Heart right ventricle (tissue), 16 donors: ENCODE measurements around the gene UIMC1. TPM values are rescaled to one million over a fixed set of nuclear protein-coding genes. Genes with fewer than 3 reads are reported as not detected.

Experiments used
- ATAC-seq, 8 donors: fragments of 200-7000 bp; cut with Tn5 transposase; one replicate each; pipeline ENCODE4 v1.9.1; 2020; ENCODE audit warnings: mild to moderate bottlenecking in 8 of 8, moderate library complexity in 8 of 8, moderate number of reproducible peaks in 1 of 8
- DNase-seq, 2 donors: peaks; one replicate each; pipeline ENCODE4 v3.0.0-alpha.2; 2020
- H3K27ac ChIP-seq, 10 donors: fragments of 200-600 bp; sonication (generic) in 2 of 10; one replicate each; pipeline versions ENCODE4 v1.5.0 to v1.8.0; 2020 to 2022; ENCODE audit warnings: mild to moderate bottlenecking in 3 of 10
- H3K27me3 ChIP-seq, 7 donors: fragments of 200-600 bp; one replicate each; pipeline ENCODE4 v1.8.0; 2021 to 2022; ENCODE audit warnings: mild to moderate bottlenecking in 2 of 7
- H3K36me3 ChIP-seq, 9 donors: fragments of 200-600 bp; sonication (generic) in 1 of 9; one replicate each; pipeline versions ENCODE4 v1.5.0 to v1.8.0; 2020 to 2022; ENCODE audit warnings: mild to moderate bottlenecking in 2 of 9
- H3K4me1 ChIP-seq, 9 donors: fragments of 200-600 bp; sonication (generic) in 1 of 9; one replicate each; pipeline versions ENCODE4 v1.5.0 to v1.8.0; 2020 to 2022; ENCODE audit warnings: mild to moderate bottlenecking in 4 of 9
- H3K4me3 ChIP-seq, 10 donors: fragments of 200-600 bp; sonication (generic) in 2 of 10; one replicate each; pipeline versions ENCODE4 v1.5.0 to v1.8.0; 2020 to 2022; ENCODE audit warnings: mild to moderate bottlenecking in 7 of 10, moderate library complexity in 2 of 10
- H3K9me3 ChIP-seq, 11 donors: fragments of 200-600 bp in 10 of 11; sonication (generic) in 2 of 11; one replicate each; pipeline versions ENCODE4 v1.5.0 to v1.8.0; 2013 to 2022; ENCODE audit warnings: mild to moderate bottlenecking in 2 of 11, control low read depth in 1 of 11, moderate library complexity in 1 of 11
- CTCF ChIP-seq, 9 donors: fragments of 200-600 bp; sonication (generic) in 2 of 9; IDR thresholded peaks; one replicate each; pipeline versions ENCODE4 v1.5.0 to v1.8.0; 2021 to 2022; ENCODE audit warnings: antibody characterized with exemption in 9 of 9, mild to moderate bottlenecking in 5 of 9, moderate library complexity in 1 of 9
- WGBS, 2 donors: extraction: QIAGEN DNeasy Blood & Tissue Kit; methylation state at CpG; one replicate each; pipeline ENCODE4 v1.1.7; 2013; ENCODE audit warnings: inconsistent platforms in 1 of 2; 5-methylcytosine and 5-hydroxymethylcytosine counted together
- intact Hi-C, 10 donors: fragments of 100-400 bp; cut with DNase I; formaldehyde crosslinking; loops; one replicate each; pipeline versions ENCODE4 v1.11.1 to v1.14.2; 2022
- polyA plus RNA-seq, 2 donors: library from polyadenylated mRNA; stranded (reverse); fragments of 200-250 nt; gene quantifications; one replicate each; pipeline ENCODE4 v1.2.3, GENCODE V29; 2013
- total RNA-seq, 10 donors: library from RNA; stranded (reverse); fragmentation: NEBNext Ultra II Directional in 3 of 10; extraction: Animal tissue kit (Norgen Biotek cat#: 25700) in 3 of 10; gene quantifications; one replicate each; pipeline versions ENCODE4 v1.2.1 to v1.2.4, GENCODE V29; 2021 to 2023
- donor health status: Arrhythmogenic right ventricular cardiomyopathy.
- donor health status: ischemic (EF 13 %, LVEDD 7.1; RV severe dilation, severe dysfunction).
- donor health status: healthy with polysubstance abuse.
- donor health status: DM: no; HTN: yes; CAD: no.
- donor health status: DM: no; HTN: no; CAD: no.
- donor health status: ischemic (EF 25% LVEDD 6.9; RV normal size, moderate dysfunction).
- donor health status: ischemic (EF 25% LVEDD 5.7; RV mildly dilated, moderate dysfunction).
- donor health status: healthy.
- donor health status: DM: yes; HTN: yes; CAD: no.
- donor health status: Ischemic cardiomyopathy.
- donor health status: ischemic (EF 35%, LVEDD 5.7; RV mildly dilated, moderate dysfunction).
- donor health status: nonischemic (EF 11% LVEDD 7.7; RV severe dilation, severe dysfunction).
- donor health status: DM: yes; HTN: yes; CAD: no.
- donor health status: PGD.
- donor health status: ischemic (EF 29% LVEDD 5.4; RV normal size, mild dysfunction).
- donor health status: nonischemic (EF 23%, LVEDD 6.1; RV moderate dilation, normal function).

Gene UIMC1
- total and polyA plus RNA-seq, 12 donors: 24.0 to 45.5 (median 35.3) TPM

DNA sequence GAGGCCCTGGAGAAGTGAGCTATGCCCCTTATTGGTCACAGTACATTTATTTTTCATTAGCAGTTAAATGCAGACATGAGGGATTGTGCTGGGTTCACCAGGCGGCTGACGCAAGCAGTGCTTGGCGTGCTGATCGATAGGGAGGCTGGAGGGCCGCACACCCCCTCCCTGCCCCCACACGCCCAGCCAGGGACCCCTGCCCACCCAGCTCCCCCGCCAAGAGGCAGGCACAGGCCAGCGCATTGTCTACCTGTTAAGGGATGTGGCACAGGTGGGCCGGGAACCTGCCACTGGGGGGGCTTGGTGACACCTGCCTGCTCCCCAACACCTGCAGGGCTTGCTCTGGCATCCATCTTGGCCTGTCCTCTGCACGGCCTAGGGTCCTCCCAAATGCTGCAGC lies 146.7 kb downstream of the UIMC1 start:
- no peak for DNase-seq

GRCh38 chr5:176857894-176858273 lies 148.7 kb downstream of the UIMC1 start:
- no peak for ATAC-seq
- intact Hi-C loops: no loop called here
- Histone ChIP-seq H3K9me3 (no peaks in the 10 kb centered on the region), H3K4me1 (no peaks in the 10 kb centered on the region), H3K27ac (no peak overlapping the region), H3K4me3 (no peak overlapping the region), H3K36me3 (no peaks in the 10 kb centered on the region), H3K27me3 (peaks cover 0 to 61% (median 29%) of the 10 kb centered on the region in 7 donors)
- WGBS, 2 donors: 83 to 84% methylated on average over 11 of the region's 11 CpGs
- TF ChIP-seq CTCF (IDR thresholded peaks at IDR 0.05): no peak
- DNase-seq: no peak

More for the DNA sequence above, 146.7 kb downstream of the UIMC1 start:
- Histone ChIP-seq H3K9me3 (no peaks in the 10 kb centered on the region), H3K4me1 (no peaks in the 10 kb centered on the region), H3K27me3 (peaks cover 0 to 64% (median 42%) of the 10 kb centered on the region in 7 donors), H3K36me3 (no peaks in the 10 kb centered on the region), H3K4me3 (no peak overlapping the region), H3K27ac (no peak overlapping the region)
- WGBS, 2 donors: 68 to 73% methylated on average over 10 of the region's 10 CpGs
- no peak for ATAC-seq
- intact Hi-C loops: no loop called here
- TF ChIP-seq CTCF (IDR thresholded peaks at IDR 0.05): no peak

GRCh38 chr5:176857216-176857893 lies 149.2 kb downstream of the UIMC1 start:
- H3K4me1 ChIP-seq: no peaks in the 10 kb centered on the region
- peaks cover 0 to 60% (median 24%) of the 10 kb centered on the region in 7 donors for H3K27me3 ChIP-seq
- DNase-seq (peak in 1 of 2 donors; percentile 3), ATAC-seq (no peak)
- TF ChIP-seq CTCF (IDR thresholded peaks at IDR 0.05): no peak
- no peaks in the 10 kb centered on the region for H3K36me3 ChIP-seq
- H3K4me3 ChIP-seq: no peak overlapping the region
- intact Hi-C loops: no loop called here
- H3K9me3 ChIP-seq: no peaks in the 10 kb centered on the region
- no peak overlapping the region for H3K27ac ChIP-seq
- WGBS, 2 donors: 71 to 77% methylated on average over 19 of the region's 19 CpGs

DNA sequence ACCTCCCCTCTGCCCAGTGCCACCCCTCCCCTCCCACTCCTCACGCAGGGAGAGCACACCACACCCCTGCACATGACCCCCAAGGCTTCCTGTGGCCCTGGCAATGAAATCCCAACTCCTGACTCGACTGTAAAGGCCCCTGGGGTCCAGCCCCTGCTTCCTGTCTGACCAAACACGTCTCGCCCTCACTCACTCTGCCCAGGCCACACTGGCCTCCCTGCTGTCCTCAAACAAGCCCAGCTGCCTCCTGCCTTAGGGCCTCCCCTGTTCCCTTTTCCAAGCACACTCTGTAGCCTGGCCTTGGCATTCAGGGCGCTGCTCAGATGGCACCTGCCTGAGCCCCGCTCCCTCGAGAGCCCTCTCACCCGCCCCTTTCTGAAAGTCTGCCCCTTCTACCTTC lies 149.8 kb downstream of the UIMC1 start:
- H3K36me3 ChIP-seq: no peaks in the 10 kb centered on the region
- H3K9me3 ChIP-seq: no peaks in the 10 kb centered on the region
- no peak for TF ChIP-seq CTCF (IDR thresholded peaks at IDR 0.05)
- DNase-seq: no peak
- H3K27ac ChIP-seq: no peak overlapping the region
- no peak for ATAC-seq
- no peaks in the 10 kb centered on the region for H3K4me1 ChIP-seq
- no peak overlapping the region for H3K4me3 ChIP-seq
- WGBS, 2 donors: 56 to 63% methylated on average over 8 of the region's 8 CpGs
- H3K27me3 ChIP-seq: peaks cover 0 to 56% (median 23%) of the 10 kb centered on the region in 7 donors
- intact Hi-C loops: no loop called here
